ENCODE results near the gene ISLR. TPM values are rescaled to one million over a fixed set of nuclear protein-coding genes. Genes with fewer than 3 reads are reported as not detected.

ISLR gene
- total RNA-seq, 1 donor from 2014 or later: 59.8 TPM

DNA sequence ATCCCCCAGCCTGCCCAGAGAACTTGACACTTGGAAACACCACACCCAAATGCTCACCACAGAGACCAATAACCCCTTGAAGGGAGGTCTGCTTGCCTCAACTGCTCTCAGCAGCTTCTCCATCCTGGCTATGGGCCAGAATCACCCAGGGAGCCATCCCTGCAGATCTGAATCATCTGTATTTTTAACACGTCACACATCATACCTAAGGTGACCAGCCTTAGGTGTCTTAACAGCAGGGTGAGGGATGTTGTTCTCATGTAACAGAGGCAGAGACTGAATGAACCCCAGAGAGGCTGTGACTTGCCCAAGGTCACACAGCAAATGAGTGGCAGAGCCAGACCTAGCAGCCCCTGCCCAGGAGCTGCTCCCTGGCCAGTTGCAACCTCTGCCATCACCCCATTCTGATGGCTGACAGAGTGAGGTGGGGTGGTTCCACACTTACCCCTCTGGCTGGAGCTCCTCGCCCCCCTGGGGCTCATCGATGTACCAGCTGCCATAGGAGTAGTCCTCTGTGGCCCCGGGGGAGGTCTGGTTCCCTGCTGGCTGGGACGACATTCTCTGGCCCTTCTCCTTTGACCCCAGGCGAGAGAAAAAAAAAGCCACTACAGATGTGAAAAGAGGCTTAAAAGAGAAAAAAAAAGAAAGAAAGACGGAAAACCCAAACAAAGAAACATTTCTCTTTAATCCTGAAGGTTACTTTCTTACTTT lies 28.4 kb downstream of the ISLR start:
- TF ChIP-seq CTCF (IDR thresholded peaks at IDR 0.05; ENCODE audit: unreplicated experiment): no peak
- Mint-ChIP-seq H3K9me3 (no peaks in the 10 kb centered on the region), H3K27me3 (ENCODE audit: low read depth) (peaks cover 6% of the 10 kb centered on the region), H3K4me3 (peak overlapping the region; percentile 66), H3K36me3 (no peaks in the 10 kb centered on the region), H3K4me1 (peaks cover 61% of the 10 kb centered on the region), H3K27ac (peak overlapping the region; percentile 91)
- DNase-seq (ENCODE audit: low spot score in 2 of 2, unreplicated experiment in 2 of 2): no peak

DNA sequence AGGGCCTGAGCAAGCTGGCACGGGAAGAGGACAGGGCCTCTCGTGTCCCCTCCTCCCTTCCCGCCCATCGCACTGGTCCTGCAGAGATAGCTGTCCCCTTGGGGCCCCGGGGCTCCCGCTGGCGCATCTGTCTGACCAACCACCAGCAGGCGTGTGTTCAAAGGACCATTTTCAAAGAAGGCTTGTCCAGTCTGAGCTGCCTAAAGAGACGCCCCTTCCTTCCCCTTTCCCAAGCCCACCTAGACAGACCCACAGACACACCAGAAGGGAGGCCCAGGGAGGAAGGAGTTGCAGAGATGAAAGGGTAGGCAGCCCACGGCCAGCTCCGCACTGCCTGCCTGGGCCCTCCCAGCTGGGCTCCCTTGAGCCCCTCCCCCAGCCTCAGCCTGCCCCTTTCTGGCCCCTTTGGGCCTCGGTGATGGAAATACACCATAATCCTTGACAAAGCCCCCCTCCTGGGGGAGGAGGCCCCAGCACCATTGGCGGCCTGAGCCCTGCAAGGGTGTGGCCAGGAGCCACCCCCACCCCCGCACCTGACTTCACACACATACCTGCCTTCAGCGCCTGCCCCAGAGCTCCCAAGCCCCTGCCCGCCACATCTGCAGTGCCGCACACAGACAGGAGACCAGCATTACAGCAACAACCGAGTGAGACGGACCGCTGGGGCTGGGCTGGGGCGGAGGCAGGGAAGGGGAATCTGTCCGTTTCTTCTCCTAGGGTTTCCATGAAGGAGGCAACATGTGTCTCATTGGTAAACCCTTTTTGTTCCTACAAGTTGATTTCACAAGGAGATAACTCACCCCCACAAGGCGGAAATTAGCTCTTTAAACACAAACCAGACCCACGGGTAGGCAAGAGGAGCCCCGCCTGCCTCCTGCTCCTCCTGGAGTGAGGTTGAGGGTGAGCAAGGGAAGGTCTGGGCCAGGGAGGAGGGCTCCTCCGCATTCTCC lies 29.2 kb downstream of the ISLR start, which contains the start of gene STRA6:
Gene STRA6 (minus strand): TSS at position 336 of the 950 bp plus-strand sequence. CDS start 520 bp downstream, outside the sequence.
- no peak for TF ChIP-seq CTCF (IDR thresholded peaks at IDR 0.05; ENCODE audit: unreplicated experiment)
- H3K4me3 Mint-ChIP-seq: peak within 1 kb of the TSS; percentile 66
- peaks cover 69% of the 10 kb centered on the region for H3K4me1 Mint-ChIP-seq
- no peaks in the 10 kb centered on the region for H3K36me3 Mint-ChIP-seq
- H3K9me3 Mint-ChIP-seq: no peaks in the 10 kb centered on the region
- peaks cover 6% of the 10 kb centered on the region for H3K27me3 Mint-ChIP-seq (ENCODE audit: low read depth)
- peak; percentile 43 to 73 for DNase-seq (ENCODE audit: low spot score in 2 of 2, unreplicated experiment in 2 of 2)
- H3K27ac Mint-ChIP-seq: peak within 1 kb of the TSS; percentile 91

DNA sequence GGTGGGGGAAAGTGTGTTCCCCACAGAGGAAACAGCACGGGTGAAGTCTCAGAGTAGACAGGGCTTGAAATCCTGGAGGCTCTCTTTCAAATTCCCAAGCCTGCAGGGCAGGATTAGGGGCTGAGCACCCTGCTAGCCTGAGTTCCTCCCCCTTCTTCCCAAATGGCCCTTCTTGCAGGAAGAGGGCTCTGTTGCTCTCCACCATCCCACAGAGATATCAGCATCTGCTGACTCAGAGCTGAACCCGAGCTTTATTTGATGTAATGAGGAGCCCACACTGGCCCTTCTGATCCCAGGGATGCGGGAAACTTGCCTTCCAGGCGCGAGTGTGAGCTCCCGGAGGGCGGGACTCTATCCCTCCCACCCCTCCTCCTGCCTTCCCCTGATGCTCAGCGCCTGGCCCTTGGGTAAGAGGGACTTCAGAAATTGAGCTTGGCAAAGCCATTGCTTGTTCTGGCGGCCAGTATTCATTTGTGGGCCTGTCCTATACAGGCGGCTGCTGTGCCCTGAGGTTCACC lies 30.5 kb downstream of the ISLR start:
- H3K27ac Mint-ChIP-seq: peak overlapping the region; percentile 91
- H3K9me3 Mint-ChIP-seq: no peaks in the 10 kb centered on the region
- peaks cover 79% of the 10 kb centered on the region for H3K4me1 Mint-ChIP-seq
- no peak for DNase-seq (ENCODE audit: low spot score in 2 of 2, unreplicated experiment in 2 of 2)
- peaks cover 6% of the 10 kb centered on the region for H3K27me3 Mint-ChIP-seq (ENCODE audit: low read depth)
- no peak for TF ChIP-seq CTCF (IDR thresholded peaks at IDR 0.05; ENCODE audit: unreplicated experiment)
- peak overlapping the region; percentile 66 for H3K4me3 Mint-ChIP-seq
- H3K36me3 Mint-ChIP-seq: no peaks in the 10 kb centered on the region

DNA sequence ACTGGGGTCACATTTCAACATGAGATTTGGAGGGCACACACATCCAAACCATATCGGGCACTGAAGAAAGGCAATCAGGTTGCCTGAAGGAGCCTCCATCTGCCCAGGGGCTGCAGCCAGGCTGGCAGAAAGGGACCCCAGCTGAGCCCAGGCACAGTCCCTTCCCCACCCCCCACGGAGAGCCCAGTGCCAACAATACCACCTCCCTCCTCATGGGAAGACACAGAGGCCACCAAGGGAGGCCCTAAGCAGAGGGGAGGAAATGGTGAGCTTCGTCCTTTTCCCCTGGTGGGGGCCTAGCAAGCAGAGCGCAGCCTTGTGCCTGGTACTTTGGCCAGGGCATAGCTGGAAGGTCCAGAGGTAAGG lies 32.1 kb downstream of the ISLR start:
- H3K27me3 Mint-ChIP-seq (ENCODE audit: low read depth): peaks cover 6% of the 10 kb centered on the region
- H3K27ac Mint-ChIP-seq: no peak overlapping the region
- no peak for DNase-seq (ENCODE audit: low spot score in 2 of 2, unreplicated experiment in 2 of 2)
- peaks cover 84% of the 10 kb centered on the region for H3K4me1 Mint-ChIP-seq
- H3K36me3 Mint-ChIP-seq: no peaks in the 10 kb centered on the region
- H3K4me3 Mint-ChIP-seq: no peak overlapping the region
- TF ChIP-seq CTCF (IDR thresholded peaks at IDR 0.05; ENCODE audit: unreplicated experiment): no peak
- H3K9me3 Mint-ChIP-seq: no peaks in the 10 kb centered on the region

GRCh38 chr15:74206801-74207281 lies 33.3 kb downstream of the ISLR start:
- Mint-ChIP-seq H3K4me3 (no peak overlapping the region), H3K36me3 (no peaks in the 10 kb centered on the region), H3K27me3 (ENCODE audit: low read depth) (peaks cover 6% of the 10 kb centered on the region), H3K4me1 (peaks cover 76% of the 10 kb centered on the region), H3K9me3 (no peaks in the 10 kb centered on the region), H3K27ac (peak overlapping the region; percentile 55)
- DNase-seq (ENCODE audit: low spot score in 2 of 2, unreplicated experiment in 2 of 2): no peak
- TF ChIP-seq CTCF (IDR thresholded peaks at IDR 0.05; ENCODE audit: unreplicated experiment): no peak
